Endometrial microvascular endothelial cells (primary cell): ENCODE results near the gene DBR1. TPM values are rescaled to one million over a fixed set of nuclear protein-coding genes. Genes with fewer than 3 reads are reported as not detected.
"Not testable (repeated sequence)": the region's sequence is repeated elsewhere in the genome, so short reads cannot be mapped to it uniquely, and the experiment has no call there.

Experiments
- in situ Hi-C: cut with HindIII; loops from 2 replicates; pipeline ENCODE4 v1.10.0; 2017; ENCODE audit warnings: low sequenced_read_pairs, low pct_unique_long_range_greater_than_20kb; ENCODE audit errors: inconsistent ontology term
- total RNA-seq: library from RNA; depleted of rRNA; stranded (reverse); fragments of >200 nt; gene quantifications from one replicate; pipeline ENCODE4 v1.2.3, GENCODE V29; 2015; ENCODE audit errors: inconsistent ontology term

The DBR1 gene
- total RNA-seq, 1 donor from 2014 or later, result 17.3 TPM

DNA sequence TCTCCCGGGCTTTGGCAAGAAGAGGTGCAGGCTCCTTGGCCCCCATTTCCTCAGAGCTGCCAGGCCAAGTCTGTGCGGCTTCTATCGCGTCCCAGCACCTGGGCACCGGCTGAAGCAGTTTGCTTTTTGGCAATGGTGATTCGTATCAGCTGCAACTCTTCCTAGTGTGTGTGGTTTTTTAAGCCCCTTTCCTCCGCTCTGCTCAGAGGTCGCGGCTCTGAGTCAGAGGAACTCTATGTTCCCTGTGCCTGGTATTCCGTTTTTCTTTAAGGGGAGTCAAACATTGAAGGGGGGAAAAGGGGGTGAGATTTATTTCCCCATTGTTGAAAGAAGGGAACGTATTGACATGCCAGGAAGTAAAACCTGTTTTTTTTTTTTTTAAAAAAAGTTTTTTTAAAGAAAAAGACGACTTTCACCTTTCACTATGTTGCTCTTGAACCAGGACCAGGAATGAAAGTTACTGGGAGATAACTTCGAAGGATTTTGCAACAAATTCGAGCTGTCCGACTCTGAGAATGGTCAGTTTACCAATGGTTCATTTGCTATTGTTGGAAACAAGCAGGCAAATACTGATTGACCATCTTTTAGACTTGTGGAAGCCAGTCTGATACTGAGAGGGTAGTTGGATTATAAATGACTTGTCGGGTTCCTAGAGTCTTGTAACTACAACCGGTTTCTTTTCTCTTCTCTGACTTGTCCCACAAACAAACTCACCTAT, 13.5 kb upstream of the DBR1 start:
- in situ Hi-C loops, result no loop called here

DNA sequence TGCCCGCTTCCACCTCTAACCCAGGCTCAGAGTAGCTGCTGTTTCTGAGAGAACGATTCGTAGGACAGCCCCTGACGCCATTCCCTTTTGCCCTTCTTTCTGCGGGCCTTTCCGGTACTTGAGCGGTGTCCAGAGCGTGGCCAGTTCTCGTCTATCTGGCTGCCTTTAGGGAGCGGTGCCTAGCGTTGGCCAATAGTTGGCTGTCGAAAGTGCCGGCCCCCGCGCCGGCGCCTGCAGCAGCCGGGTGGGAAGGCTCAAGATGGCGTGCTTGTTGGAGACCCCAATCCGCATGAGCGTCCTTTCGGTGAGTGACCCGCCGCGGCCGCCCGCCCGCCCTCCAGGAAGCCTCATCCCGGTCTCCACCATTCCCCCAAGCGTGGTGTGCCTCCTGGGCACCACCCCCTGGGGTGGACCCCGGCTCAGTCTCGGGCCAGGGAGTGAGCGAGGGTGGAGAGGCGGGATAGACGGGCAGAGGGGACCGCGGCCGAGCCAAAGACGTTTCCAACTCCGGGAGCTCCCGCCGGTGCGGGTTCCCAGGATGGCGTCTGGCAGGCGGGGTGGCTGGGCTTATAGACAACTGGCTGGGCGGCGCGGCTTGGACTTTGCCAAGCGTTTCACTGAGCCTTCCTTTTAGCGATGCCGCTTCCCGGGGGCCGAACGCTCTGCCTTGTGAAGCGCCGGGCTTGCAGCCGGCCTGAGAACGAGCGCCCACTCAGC, 12.7 kb upstream of the DBR1 start, which contains the start of gene ARMC8:
Gene ARMC8, plus strand, starts transcription at position 6 of the 717 bp plus-strand sequence. Its CDS starts 254 bp downstream, at position 260.
- in situ Hi-C loops, result no loop called here

DNA sequence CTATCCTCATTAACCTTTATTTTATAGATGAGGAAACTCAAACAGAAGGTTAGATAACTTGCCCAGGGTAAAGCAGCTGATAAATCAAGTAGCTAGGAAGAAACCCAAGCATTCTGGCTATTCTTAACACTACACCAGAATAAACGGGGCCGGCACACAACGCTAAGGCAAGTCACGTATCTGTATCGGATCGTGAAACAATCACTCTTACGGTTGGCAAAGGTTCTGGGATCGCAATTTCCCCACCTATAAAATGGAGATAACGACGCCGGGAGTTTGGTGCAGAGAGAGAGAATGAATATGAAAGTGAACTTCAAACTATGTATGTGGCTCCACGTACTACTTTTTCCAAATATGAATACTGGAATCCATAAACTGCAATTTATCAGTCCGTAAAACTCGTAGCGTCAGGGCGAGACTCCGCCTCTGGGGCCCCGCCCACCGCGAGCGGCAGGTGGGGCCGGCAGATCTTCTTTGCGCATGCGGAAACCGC, 12.1 kb upstream of the DBR1 start:
- in situ Hi-C loops, result no loop called here

DNA sequence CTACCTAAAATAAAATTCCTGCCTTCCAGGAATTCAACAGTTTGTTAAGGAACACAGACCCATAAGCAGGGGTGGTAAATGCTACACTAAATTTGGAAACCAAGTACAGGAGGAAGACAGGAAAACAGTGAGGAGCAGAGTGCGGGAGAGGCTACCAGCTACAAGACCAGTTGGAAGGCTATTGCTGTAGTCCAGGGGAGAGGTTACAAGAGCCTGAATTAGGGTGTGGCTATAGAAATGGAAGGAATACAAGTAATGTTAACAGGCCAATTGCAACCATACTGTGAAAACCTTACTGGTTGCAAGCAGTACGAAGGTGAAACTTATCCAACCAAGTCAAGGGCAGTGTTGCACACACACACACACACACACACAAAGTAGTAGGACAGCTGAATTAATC, 11.5 kb upstream of the DBR1 start:
- in situ Hi-C loops, result no loop called here

DNA sequence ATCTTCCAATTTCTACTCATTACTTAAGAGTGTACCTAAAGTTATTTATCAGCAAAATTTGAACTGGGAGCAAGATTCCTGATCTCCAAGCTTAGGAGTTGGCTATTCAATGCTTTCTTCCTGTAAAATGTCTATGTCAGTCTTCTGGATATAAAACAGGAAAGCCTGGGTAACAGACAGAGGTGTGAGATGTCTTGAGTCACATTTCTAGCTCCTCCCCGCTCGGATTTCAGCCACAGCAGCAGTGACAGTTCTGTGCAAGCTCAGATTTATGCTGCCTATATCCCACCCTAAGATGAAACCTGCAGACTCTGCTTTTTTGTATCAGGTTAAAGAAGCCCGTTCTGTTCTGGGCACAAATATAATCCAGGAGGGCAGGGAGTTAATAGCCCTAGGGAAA, 10.3 kb upstream of the DBR1 start:
- in situ Hi-C loops, result no loop called here

DNA sequence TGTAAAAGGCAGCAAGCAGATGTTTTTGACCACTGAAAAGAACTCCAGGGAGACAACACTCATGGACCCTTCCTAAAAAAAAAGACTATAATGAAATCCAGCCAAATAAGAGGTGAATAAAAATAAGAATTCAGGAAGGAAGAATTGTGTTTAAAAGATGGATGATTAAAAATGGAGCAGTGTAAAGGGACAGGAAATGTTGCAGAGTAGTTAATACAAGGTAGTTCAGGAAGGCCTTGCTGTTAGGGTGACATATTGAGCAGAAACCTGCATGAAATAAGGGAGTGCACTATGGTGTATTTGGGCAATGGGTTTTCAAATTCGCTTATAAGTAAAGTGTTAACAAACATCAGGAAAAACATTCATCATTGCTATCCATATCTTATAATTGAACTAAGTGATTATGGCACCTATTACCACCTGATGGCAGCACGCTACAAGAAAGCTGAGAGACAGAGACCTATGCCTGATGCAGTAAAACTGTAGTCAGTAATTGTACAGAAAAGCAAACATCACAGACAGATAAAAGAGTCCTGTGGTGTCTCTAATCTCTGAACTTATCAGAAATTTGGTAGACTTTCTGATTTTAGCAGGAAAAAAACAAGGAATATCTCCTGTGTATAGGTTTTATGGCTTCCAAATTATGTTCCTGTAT, 5.8 kb upstream of the DBR1 start:
- in situ Hi-C loops, result no loop called here

DNA sequence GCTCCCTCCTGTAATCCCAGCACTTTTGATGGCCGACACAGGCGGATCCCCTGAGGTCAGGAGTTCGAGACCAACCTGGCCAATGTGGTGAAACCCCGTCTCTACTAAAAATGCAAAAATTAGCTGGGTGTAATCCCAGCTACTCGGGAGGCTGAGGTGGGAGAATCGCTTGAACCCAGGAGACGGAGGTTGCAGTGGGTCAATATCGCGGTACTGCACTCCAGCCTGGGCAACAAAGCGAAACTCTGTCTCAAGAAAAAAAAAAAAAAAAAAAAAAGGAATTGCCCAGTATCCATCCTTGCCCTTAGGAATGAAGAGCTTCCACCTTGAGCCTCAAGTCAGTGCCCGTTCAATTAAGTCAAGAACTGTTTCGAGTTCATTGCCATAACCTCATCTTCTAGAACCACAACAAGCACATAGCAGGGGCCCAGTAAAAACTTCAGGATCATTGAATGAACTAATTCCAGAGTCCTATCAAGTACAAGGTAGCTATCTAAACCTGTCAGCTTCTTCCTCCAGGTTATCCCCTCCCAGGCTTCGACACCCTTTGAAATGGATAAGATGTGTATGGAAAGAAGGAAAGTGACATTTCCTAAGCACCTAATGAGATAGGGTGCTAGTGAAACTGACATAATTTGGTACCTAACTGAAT, 826 bp downstream of the DBR1 start:
- in situ Hi-C loops, result no loop called here

DNA sequence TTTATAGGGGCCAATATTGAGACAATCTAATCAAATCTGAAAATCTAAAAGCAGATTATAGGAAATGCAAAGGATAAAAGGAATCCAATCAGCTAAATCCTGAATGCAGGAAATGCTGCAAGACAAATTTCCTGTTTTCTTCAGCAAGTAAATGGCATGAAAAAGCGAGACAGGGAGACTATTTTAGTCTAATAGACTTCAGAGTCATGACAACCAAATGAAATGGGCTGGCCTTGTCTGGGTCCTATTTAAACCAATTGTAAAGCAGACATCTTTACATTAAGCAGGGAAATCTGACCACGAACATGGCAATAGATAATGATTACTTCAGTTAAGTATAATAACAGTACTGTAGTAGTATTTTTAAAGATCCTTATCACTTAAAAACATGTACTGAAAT, 2.1 kb downstream of the DBR1 start:
- in situ Hi-C loops, result no loop called here

DNA sequence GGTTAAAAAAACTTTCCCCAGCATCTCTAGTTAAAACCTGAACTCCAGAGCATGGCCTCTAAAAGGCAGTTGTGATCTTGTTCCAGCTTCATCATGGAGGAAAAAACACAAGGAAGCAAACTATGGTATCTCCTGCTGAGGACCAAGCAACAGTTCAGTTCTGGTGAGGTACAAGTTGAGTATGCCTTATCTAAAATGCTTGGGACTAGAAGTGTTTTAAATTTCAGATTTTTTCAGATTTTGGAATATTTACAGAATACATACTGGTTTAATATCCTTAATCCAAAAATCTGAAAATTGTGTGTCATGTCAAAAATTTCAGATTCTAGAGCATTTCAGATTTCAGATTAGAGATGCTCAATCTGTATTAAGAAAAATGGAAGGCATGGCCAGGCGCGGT, 9.7 kb downstream of the DBR1 start:
- in situ Hi-C loops, result no loop called here

DNA sequence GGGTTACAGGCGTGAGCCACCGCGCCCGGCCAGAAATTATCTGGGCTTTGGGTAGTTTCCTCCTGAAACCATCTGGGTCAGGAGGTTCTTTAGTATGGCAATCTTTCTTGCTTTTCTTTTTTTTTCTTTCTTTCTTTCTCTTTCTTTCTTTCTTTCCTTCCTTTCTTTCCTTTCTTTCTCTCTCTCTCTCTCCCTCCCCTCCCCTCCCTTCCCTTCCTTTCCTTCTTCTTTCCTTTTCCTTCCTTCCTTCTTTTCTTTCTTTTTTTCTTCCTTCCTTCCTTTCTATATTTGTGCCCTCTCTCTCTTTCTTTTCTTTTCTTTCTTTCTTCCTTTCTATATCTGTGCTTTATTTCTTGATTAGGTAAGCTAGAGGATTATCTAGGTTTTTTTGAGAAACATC, 17.0 kb downstream of the DBR1 start:
- in situ Hi-C loops, result no loop called here

DNA sequence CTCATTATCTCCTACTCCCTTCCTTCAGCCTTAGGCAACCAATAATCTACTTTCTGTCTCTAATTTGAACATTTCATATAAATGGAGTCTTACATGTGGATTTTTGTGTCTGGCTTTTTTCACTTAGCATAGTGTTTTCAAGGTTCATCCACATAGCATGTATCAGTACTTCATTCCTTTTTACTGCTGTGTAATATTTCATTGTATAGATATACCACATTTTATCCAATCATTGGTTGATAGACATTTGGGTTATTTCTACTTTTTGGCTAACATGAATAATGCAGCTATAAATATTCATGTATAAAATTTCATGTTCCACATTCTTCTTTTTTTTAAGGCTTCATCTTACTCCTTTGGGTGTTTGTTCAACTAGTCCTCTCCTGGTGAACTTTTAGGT, 20.2 kb downstream of the DBR1 start:
- in situ Hi-C loops, result no loop called here

DNA sequence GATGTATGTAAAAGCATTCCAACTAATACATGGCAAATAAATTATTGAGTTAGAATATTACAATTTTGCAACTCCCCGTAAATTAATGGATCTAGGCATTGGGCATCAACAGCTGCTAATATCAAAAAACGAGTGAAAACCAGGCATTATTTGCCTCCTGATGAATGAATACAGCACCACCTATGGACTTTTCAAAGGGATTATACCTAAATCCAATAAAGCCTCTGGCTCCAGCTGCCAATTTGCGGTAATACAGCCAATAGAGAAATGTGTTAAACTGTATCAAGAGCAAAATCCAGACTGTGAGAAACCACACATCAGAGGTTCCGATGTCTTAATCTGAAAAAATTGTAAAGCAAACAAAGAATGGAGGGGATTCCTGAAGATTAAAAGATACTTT, 26.2 kb downstream of the DBR1 start:
- in situ Hi-C loops, result no loop called here

DNA sequence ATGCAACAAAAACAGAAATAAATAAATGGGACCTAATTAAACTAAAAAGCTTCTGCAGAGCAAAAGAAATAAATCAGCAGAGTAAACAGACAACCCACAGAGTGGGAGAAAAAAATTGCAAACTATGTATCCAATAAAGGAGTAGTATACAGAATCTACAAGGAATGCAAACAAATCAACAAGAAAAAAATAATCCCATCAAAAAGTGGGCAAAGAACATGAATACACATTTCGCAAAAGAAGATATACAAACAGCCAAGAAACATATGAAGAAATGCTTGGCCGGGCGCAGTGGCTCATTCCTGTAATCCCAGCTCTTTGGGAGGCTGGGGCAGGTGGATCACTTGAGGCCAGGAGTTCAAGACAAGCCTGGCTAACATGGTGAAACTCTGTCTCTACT, 32.5 kb downstream of the DBR1 start:
- in situ Hi-C loops, result not testable (repeated sequence)

DNA sequence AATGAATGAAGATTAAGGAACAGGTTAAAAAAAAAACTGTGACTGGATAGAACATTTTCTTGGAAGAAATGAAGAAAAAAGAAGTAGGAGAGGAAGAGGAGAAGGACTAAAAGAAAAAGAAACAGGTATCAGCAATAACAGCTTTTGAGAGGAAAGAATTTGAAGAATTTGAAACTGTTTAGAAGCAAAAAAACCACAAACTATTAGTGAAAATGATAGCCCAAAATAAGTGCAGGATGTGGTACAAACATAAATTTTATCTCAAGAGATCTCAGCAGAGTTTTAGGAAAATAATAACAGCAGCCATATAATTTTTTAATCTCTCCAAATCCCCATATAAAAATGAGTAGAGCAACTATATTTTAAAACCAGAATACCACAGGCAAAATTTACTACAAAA, 33.8 kb downstream of the DBR1 start:
- in situ Hi-C loops, result no loop called here

DNA sequence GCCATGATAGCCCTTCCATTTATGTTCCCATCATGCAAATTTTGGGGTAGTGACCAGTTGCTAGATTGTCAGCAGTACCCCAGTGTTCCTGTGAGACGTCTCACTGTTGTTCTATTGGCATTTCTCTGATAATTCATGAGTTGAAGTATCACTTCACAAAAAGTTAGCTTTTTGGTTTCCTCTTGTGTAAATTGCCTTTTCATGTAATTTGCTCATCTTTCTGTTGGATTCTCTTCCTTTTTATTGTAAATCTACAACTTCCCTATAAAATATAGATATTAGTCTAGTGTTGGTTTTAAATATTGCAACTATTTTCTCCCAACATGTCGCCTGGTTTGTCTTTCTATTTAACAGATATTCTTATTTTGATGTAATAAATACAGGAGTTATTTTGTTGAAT, 35.0 kb downstream of the DBR1 start:
- in situ Hi-C loops, result no loop called here

DNA sequence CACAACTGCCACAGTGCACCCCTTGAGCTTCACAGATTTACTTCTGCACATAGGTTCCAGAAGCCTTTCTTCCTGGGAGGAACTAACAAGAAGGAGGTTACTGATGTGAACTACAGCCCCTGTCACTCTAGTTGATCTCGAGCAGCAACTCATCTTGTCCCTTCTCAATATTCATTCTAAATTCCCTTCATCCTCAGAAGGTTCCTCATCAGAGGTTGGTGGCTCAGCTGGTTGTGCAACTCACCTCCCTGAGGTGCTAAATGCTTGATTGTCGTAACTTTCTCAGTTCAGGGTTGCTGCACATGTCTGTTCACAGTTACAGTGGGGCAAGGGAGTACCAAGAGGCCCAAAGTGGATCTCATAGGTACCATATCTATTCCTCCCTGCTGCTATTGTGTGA, 36.9 kb downstream of the DBR1 start:
- in situ Hi-C loops, result no loop called here

DNA sequence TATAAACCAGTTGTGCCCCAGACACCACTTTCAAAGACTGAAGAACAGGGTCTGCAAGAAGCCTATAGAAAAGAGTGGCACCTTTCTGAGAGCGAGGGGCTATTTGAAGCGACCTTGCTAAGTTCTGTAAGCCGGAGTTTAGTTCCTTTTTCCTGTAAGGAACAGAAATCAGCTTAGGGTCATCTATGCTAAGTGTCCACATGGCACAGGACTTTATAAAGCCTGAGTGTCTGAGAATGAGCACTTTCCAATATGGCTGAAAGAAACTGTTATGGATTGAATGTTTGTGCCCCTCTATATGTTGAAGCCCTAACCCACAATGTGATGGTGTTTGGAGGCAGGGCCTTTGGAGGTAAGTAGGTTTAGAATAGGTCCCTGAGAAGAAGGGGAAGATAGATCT, 38.5 kb downstream of the DBR1 start:
- in situ Hi-C loops, result no loop called here

DNA sequence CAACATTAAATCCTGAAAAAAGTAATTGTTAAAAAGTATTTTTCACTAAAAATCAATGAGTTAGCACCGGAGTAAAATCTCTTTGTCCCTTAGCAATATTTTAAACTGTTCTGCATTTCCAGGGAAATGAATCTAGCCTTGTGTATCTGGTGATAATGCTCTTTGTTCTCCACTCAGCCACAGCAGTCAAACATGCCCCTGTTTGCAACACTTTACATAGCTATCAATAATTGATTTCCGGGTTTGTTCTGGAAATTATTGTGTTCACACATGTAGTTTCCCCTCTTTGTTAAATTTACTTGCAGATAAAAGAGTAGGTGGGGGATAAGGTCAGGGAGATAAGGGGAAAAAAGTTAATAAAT, 38.9 kb downstream of the DBR1 start:
- in situ Hi-C loops, result no loop called here

DNA sequence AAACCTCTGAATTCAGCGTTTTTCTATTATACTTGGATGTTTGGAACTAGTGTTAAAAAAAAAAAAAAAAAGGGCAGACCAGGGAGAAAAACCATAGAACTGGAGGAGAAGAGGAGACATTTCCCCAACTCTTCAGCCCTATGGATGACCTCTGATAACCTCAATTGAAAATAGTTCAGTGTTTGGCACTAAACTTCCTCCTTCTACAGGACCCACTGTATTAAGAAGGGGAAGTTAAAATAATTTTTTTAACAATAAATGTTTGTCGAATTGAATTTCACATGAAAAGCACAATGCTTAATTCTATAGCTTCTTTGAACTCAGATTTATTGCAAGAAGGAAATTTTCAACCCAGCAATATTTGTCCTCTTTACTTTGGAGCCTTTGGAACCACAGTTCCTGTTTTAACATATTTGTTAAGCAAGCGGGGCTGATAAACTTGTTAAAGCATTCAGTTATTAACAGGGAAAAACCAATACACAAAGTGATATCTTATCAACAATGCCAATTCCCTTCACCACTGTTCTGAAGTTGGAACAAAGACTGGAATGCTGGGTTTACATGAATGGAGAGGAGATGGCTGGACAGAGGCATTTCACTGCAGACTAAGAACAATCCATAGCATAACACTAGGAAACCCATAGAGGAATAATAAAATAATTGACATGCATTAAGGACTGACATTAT, 39.4 kb downstream of the DBR1 start:
- in situ Hi-C loops, result no loop called here
